Hematopoietic multipotent progenitor cell (in vitro differentiated cells): ENCODE data around the gene PLPP4. TPM values are rescaled to one million over a fixed set of nuclear protein-coding genes. Genes with fewer than 3 reads are reported as not detected.

ENCODE experiments used
- DNase-seq, 3 donors: peaks; one replicate each; pipeline ENCODE4 v3.0.0-alpha.2; 2011 to 2015; ENCODE audit warnings: low read depth in 2 of 3, low spot score in 2 of 3
- total RNA-seq: library from RNA; depleted of rRNA; stranded (reverse); fragments of >200 nt; gene quantifications from one replicate; pipeline ENCODE4 v1.2.3, GENCODE V29; 2012

Gene PLPP4
- total RNA-seq, 1 donor, result under 0.01 TPM

DNA sequence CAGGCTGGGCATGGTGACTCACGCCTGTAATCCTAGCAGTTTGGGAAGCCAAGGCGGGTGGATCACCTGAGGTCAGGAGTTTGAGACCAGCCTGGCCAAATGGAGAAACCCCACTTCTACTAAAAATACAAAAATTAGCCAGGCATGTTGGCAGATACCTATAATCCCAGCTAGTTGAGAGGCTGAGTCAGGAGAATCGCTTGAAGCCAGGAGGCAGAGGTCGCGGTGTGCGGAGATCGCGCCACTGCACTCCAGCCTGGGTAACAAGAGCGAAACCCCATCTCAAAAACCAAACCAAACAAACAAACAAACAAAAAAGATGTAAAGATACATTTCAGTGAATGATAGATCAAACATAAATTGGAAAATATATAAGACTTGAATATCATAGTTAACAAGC, 105.9 kb downstream of the PLPP4 start:
- no peak for DNase-seq

DNA sequence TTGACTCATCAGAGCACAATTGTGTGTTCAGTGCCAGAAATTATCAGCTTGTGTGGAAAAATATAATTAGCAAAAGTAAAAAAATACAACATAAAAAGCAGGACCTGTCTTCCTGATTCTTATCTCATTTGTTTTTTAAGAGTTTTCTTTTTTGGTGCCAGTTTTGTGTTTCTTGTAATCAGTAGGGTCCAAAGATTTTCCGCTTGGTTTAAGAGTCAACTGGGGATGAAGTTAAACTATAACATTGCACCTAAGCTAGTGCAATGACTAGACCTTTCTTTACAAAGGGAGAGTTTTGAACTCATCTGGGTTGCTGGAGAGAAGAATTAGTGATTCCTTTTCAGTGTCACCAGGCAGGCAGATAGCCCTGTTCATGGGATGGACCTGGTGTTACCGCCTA, 113.4 kb downstream of the PLPP4 start:
- no peak for DNase-seq

DNA sequence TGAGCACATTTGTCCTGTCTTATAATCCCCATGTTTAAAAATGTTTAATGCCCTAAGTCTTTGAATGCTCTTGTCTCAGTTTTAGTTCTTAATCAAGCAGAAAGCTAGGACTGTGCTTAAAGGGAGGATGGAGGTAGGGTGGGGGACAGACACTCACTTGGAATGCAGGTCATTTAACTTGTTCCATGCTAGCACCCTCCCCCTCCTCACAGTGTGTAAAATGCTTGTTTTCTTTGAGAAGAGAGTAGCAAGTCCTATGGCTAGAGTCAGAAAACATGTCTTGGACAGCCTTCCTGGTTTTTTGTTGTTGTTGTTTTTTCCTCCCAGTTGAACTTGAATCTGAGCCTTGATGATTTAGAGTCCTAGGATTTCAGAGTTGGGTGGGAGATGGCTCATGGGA, 114.2 kb downstream of the PLPP4 start:
- no peak for DNase-seq

DNA sequence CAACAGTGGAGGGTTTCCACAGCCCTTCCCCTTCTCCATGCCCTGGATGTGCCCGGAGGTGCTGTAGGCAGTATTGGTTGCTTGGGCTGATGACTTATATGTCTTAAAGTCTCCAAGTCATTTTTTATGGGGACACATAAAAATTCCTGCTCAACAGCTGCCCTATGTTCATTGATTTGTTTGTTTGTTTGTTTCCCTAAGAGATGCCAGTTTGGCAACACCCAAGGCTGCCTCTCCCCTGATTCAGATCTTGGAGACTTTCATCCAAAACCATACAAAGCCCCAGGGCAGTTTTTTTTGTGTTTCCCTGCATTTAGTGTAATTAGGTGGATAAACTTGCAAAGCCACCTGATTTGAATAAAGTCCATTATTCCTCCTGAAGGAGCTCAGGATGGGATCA, 115.3 kb downstream of the PLPP4 start:
- DNase-seq, result no peak

DNA sequence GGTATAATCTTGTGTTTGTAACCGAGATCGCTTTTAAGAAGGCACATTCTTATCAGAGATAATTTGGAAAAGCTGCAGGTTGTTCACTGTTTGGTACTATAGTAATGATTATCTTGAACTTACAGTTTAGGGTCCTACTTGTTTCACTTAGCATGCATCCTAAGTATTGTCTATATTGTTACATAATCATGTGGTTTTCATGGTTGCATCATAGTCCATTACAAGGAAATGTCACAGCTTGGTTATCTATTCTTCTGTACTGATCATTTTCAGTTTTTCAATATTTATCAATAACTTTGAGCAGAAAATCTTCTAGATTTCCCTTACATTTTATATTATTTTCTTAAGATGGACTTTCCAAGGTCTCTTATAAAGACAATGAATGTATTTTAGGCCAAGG, 116.3 kb downstream of the PLPP4 start:
- no peak for DNase-seq

- DNase-seq, result no peak
Observed at GRCh38 chr10:120574981-120575380, 118.0 kb downstream of the PLPP4 start.

DNA sequence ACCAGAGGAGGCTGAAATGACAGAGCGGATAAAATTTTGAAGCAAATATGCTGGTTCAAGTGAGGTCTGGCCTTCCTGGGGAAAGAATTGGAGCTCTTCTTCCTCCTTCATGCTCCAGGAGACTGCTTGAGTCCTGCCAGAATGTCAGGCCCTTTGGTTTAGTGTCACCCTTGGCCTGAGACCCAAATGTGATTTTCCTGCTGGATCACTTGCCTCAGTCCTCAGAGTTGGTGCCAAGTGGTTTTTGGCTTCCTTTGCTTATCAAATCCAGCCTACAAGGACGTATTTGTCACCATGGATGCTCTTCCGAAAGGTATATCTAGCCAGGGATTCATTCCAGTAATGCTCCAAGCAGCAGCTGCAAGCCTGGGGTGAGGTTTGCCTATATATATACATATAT, 118.4 kb downstream of the PLPP4 start:
- DNase-seq, result no peak

DNA sequence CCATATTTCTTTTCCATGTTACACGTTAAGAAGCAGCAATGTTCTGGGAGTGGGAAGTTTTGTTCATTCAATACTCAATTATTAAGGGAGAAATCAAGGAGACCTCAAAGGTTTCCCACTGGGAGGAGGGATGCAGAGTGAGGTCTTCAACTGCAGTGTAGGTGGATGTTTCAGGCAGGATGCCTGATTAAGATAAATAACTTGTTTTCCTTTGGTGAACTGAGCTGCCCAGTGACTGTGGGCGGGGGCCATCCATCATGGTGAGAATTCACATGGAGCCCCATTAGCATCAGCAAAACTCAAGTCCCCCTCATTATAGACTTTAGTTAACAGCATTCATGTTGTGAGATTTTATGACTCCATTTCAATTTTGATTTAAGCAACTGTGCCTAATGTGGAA, 121.1 kb downstream of the PLPP4 start:
- no peak for DNase-seq

- no peak for DNase-seq
Observed at GRCh38 chr10:120578890-120579289, 121.9 kb downstream of the PLPP4 start.

- DNase-seq, result no peak
Observed at GRCh38 chr10:120580918-120581895, 124.2 kb downstream of the PLPP4 start.

DNA sequence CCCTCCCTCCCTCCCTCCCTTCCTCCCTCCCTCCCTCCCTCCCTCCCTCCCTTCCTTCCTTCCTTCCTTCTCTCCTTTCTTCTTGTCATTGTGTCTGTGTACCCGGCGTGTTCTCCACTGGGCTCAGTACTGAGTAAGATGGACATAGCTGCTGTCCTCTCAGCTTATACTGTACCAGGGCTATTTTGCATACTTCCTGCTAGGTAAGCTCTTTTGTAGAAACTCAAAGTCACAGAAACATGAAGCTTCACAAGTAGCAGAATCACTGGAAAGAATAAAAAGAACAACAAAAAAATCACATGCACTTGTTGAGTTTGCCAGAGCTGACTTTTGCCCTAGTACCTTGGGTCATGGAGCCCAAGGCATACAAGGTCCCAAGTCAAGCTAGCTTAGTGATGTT, 125.7 kb downstream of the PLPP4 start:
- DNase-seq, result no peak

- no peak for DNase-seq
Observed at GRCh38 chr10:120583424-120584108, 126.5 kb downstream of the PLPP4 start.

DNA sequence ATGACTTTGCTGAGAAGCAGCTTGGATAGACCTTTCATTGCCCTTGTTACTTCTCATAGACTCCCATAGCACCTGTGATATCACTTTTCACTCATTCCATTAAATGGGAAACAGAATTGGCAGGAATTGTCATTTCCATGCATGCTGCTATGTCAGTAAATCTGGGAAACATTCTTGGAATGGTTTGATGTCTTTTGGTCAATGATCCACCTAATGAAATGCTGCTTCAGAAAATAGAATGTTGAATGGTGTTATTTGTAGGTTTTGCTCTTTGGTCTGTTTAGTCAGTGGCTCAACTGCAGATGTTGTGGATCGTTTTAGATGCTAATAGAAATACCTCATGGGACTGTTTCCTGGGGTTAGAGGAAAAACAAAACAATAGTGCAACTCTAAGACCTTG, 127.8 kb downstream of the PLPP4 start:
- DNase-seq, result no peak

DNA sequence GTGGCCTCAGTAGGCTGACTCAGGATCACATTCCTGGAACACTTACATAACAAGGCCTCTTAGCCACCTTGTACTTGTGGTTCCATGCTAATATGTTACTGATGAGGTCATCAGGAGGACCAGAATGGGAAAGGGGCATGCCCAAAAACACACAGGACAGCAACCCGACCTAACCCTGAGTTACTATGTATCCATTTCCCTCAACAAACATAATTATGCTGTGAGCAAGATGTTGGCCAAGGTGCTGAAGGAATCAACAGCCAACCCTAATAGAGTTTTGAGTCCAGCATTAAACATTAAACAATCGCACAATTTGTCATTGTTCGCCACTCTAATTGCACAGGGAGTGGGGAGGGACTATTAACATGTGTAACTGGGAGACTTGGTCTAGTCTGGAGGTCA, 129.4 kb downstream of the PLPP4 start:
- no peak for DNase-seq

- DNase-seq, result no peak
Observed at GRCh38 chr10:120587061-120587460, 130.0 kb downstream of the PLPP4 start.

GRCh38 chr10:120588311-120588710, 131.3 kb downstream of the PLPP4 start:
- no peak for DNase-seq

DNA sequence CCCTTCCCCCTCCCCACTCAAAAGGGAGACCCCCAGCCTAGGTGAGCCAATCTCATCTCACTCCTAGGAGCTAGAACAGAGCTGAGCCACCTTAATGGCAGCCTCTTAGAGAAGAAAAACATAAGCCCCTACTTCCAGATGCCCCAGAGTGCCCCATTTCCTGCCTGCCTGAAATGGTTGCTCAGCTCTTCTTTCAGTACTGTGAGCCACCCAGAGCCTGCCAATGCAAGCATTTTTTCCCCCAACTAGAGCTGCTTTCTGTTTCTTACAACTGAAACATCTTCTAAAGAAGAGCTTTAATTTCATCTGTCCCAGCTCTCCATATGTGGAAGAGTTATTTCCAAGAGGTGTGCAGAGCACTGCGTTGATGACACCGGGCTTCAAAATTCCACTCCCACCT, 136.7 kb downstream of the PLPP4 start:
- DNase-seq, result no peak

DNA sequence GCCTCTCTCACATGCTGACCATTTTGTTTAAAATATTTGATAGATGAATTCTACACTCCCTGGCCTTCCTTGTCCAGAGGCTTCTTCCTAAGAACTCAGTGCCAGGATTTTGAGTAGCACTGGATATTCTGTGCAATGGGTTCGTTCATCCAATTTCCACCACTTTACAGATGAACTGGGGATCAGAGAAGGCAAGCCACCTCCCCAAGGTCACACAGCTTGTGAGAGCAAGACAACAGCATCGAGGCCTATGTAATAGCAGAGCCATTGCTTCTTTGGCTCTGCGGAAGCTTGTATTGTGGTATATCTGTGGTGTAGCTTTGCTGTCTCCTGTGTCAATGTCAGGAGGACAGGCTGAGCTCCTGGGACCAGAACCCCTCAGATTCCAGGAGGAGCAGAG, 140.9 kb downstream of the PLPP4 start:
- no peak for DNase-seq

DNA sequence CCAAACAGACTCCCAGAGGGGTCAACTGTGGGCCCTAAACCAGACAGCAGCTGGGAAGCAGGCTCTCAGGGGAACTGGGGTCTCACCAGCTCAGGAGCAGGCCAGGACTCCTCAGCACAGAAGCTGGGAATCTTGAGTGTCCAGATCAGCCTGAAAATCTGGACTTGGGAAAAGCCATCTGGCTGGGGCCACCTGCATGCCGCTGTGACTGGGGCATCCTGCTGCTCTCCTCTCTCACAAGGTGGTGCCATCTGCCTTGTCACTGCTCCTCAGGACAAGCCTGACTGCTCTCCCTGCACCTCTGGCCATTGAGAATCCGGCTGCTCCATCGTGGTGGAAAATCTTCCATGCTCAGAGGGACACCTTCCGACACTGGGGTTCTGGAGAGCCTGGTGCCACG, 141.4 kb downstream of the PLPP4 start:
- no peak for DNase-seq

GRCh38 chr10:120599200-120599724, 142.2 kb downstream of the PLPP4 start:
- no peak for DNase-seq

DNA sequence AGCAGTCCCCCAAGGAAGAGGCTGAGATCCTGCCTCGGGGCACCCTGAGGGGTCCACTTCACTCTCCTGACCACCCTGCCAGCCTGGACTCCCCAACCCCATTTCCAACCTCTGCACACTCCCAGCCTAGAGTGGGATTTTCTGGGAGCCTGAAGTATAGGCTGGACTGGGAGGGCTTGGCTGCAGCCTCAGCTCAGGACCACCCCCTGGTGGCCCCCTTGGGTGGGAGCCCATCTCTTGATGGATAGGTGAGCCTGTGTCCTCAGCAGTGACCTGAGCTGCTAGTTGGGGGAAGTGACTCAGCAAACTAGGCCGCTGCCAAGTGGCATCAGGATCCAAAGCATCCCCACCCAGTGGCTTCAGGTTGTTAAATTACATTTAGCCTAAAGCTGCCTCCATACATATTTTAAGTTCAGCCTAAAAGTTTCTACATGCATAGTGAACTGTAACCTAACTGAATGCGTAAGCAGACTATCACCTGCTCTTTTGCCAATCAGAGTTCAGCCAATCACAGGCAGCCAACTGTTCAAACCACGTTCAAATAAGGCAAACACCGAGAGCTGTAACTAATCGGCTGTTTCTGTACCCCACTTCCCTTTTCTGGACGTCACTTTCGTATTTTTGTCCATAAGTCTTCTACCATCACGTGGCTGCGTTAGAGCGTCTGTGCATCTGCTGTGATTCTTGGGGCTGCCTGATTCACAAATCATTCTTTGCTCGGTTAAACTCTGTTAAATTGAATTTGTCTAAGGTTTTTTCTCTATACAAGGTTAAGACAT, 144.0 kb downstream of the PLPP4 start:
- DNase-seq, result peak in 2 of 3 donors; percentile 67 to 85
